GM12891 (cell line): ENCODE results near the gene PPIP5K2.

ENCODE experiments used
- POLR2A ChIP-seq: IDR thresholded peaks from 2 replicates; pipeline ENCODE4 v1.6.1; 2011; ENCODE audit warnings: low read depth, low read length, control low read depth
- POLR2AphosphoS5 ChIP-seq: IDR thresholded peaks from 2 replicates; pipeline ENCODE4 v1.6.1; 2011; ENCODE audit warnings: low read depth, low read length, control low read depth
- TAF1 ChIP-seq: IDR thresholded peaks from 2 replicates; pipeline ENCODE4 v1.6.1; 2011; ENCODE audit warnings: low read depth, low read length, control low read depth

GRCh38 chr5:103075442-103075841 lies 44.7 kb upstream of the PPIP5K2 start:
- TF ChIP-seq POLR2AphosphoS5 = no peak
- TF ChIP-seq POLR2A = no peak
- no peak for TF ChIP-seq TAF1
